ENCODE measurements around the gene WDFY1.
"Not testable (repeated sequence)": the region's sequence is repeated elsewhere in the genome, so short reads cannot be mapped to it uniquely, and the experiment has no call there.

- not testable (repeated sequence) for TF ChIP-seq CTCF (conservative IDR thresholded peaks at IDR 0.05); ZFX (IDR thresholded peaks at IDR 0.05)
Measured at GRCh38 chr2:223872772-223873171, 72.4 kb downstream of the WDFY1 start.

Measured in C4-2B (cell line).